GM20431 (cell line): ENCODE data around the gene HFM1.
"Not testable (repeated sequence)": the region's sequence is repeated elsewhere in the genome, so short reads cannot be mapped to it uniquely, and the experiment has no call there.

Source experiments
- in situ Hi-C: fragments of 300-500 bp; cut with MseI, MboI; formaldehyde crosslinking; loops from one replicate; pipeline ENCODE4 v1.15.0; 2020; ENCODE audit warnings: low sequenced_read_pairs; ENCODE audit not compliant: unreplicated experiment

Gene HFM1, protein sequence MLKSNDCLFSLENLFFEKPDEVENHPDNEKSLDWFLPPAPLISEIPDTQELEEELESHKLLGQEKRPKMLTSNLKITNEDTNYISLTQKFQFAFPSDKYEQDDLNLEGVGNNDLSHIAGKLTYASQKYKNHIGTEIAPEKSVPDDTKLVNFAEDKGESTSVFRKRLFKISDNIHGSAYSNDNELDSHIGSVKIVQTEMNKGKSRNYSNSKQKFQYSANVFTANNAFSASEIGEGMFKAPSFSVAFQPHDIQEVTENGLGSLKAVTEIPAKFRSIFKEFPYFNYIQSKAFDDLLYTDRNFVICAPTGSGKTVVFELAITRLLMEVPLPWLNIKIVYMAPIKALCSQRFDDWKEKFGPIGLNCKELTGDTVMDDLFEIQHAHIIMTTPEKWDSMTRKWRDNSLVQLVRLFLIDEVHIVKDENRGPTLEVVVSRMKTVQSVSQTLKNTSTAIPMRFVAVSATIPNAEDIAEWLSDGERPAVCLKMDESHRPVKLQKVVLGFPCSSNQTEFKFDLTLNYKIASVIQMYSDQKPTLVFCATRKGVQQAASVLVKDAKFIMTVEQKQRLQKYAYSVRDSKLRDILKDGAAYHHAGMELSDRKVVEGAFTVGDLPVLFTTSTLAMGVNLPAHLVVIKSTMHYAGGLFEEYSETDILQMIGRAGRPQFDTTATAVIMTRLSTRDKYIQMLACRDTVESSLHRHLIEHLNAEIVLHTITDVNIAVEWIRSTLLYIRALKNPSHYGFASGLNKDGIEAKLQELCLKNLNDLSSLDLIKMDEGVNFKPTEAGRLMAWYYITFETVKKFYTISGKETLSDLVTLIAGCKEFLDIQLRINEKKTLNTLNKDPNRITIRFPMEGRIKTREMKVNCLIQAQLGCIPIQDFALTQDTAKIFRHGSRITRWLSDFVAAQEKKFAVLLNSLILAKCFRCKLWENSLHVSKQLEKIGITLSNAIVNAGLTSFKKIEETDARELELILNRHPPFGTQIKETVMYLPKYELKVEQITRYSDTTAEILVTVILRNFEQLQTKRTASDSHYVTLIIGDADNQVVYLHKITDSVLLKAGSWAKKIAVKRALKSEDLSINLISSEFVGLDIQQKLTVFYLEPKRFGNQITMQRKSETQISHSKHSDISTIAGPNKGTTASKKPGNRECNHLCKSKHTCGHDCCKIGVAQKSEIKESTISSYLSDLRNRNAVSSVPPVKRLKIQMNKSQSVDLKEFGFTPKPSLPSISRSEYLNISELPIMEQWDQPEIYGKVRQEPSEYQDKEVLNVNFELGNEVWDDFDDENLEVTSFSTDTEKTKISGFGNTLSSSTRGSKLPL (N-terminal part only)

DNA sequence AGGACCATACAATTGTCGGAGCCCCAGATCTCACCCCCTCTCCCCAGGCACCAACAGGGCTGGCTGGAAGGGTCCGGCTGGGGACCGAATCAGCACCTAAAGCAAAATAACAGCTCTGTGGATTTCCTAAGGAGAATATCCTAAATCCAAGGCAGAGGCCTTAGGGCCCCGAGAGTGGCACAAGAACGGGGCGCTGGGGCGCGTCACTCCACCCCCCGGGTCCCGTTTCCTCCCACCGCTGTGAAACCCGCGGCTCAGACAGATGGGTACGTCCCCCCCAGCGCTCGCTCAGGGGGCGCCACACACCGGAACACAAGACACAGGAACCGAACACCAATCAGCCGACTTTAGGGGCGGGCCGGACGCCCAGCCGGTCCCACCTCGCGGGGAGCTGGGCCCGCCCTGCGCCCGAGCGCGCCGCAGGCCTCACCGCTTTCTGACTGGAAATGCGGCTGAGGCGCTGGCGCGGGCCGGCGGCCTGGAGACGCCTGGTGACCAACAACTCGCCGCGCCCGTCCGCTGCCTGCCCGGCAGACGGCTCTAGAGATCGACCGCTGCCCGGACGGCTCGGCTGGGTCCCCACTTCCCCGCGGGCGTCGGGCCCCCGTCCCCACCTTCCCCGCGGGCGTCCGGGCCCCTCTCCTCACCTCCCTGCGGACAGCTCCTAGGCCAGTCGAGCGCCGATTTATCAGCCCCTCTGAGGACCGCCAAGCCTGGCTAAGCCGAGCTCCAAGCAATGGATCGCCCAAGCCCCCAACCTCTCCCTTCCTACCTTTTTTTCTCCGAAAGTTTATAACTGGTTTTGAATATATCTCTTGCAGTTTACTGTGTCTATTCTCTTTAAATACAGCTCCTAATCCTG lies at the start of gene HFM1:
Gene HFM1, minus strand, starts transcription at position 687 of the 862 bp plus-strand sequence. CDS start 3,755 bp downstream, outside the sequence.
- in situ Hi-C loops = no loop called here

DNA sequence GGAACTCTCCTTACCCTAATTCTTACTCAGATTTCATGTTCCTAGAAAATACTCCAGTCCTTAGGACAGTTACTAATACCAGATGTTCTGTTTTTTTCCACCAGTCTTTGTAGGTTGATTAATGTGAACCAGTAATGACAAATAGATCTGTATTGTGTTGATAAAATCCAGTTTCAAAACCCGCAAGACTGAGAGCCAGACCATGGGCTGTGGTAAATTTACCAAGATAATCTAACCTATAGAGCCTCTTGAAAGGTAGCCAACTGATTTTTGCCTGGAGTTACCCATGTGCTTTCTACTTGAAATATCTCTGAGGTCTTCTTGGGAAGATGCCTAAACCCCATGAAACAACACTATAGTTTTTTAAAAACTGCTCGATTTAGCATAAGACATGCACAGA lies 49.5 kb upstream of the HFM1 start:
- in situ Hi-C loops = no loop called here

DNA sequence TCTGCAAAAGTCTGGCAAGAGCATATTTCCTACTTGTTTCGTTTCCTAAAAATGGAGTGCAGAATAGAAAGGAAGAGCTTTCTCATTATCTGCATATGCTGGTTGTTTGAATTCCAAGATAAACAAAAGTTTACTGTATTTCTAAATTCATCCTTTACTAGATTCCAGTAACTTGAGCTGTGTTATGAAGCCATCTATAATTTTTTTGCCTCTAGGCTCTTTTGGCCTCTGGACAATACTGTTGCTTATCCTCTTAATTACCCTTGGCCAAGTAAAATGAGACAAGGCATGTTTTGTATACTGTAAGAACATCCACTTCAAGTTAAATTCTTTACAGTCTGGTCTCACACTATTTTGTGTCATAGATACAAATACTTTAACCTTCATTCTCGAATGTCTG lies 45.6 kb upstream of the HFM1 start:
- in situ Hi-C loops = no loop called here

DNA sequence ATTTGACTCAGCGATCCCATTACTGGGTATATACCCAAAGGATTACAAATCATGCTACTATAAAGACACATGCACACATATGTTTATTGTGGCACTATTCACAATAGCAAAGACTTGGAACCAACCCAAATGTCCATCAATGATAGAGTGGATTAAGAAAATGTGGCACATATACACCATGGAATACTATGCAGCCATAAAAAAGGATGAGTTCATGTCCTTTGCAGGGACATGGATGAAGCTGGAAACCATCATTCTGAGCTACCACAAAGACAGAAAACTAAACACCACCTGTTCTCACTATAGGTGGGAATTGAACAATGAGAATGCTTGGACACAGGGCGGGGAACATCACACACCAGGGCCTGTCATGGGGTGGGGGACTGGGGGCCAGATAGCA lies 43.1 kb upstream of the HFM1 start:
- in situ Hi-C loops = not testable (repeated sequence)

DNA sequence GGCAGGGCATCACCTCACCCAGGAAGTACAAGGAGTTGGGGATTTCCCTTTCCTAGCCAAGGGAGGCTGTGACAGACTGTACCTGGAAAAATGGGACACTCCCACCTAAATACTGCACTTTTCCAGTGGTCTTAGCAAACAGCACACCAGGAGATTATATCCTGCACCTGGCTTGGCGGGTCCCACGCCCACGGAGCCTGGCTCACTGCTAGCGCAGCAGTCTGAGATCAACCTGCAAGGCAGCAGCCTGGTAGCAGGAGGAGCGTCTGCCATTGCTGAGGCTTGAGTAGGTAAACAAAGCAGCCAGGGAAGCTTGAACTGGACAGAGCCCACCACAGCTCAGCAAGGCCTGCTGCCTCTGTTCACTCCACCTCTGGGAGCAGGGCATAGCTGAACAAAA lies 37.3 kb upstream of the HFM1 start:
- in situ Hi-C loops = not testable (repeated sequence)

DNA sequence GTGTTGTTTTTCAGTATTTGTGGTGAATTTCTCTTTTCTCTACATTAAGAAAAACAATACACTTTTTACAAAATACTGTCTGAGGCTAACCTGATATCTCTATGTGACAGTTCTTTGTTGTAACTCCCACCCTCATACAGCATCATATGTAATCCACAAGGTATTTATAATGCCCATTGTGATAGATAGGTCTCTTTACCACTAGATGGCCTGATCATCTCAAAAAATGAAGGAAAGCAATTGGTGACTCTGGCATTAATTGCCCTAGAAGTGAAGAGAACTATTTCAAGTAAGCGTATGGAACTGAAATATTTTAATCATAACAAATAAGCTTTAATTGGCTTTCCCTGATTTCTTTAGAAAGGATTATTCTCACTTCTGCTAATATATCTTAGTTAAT lies 36.2 kb upstream of the HFM1 start:
- in situ Hi-C loops = no loop called here

DNA sequence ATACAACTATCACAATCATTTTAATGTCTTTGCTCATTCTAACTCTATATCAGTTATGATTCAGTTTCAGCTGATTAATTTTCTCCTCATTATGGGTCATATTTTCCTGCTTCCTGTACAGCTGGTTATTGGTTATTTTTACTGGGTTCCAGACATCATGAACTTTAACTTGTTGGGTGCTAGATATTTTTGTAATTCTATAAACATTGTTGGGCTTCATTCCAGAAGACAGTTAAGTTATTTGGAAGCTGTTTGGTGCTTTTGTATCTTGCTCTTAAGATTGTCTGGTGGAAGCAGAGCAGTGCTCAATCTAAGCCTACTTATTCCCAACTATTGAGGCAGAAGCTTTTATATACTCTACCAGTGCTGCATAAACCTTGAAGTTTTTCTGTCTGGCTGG lies 34.4 kb upstream of the HFM1 start:
- in situ Hi-C loops = no loop called here

DNA sequence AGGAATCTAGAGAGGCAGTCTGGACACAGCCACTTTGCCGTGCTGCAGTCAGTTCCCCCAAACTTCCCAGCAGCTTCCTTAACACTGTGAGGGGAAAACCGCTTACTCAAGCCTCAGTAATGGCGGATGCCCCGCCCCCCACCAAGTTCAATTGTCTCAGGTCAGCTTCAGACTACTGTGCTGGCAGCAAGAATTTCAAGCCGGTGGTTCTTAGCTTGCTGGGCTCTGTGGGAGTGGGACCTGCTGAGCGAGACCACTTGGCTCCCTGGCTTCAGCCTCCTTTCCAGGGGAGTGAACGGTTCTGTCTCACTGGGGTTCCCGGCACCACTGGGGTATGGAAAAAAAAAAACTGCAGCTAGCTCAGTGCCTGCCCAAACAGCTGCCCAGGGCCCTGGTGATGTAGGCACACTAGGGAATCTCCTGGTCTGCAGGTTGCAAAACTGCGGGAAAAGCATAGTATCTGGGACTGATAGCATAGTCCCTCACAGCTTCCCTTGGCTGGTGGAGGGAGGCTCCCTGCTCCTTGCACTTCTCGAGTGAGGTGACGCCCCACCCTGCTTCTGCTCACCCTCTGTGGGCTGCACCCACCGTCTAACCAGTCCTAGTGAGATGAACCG lies 23.7 kb upstream of the HFM1 start:
- in situ Hi-C loops = no loop called here

DNA sequence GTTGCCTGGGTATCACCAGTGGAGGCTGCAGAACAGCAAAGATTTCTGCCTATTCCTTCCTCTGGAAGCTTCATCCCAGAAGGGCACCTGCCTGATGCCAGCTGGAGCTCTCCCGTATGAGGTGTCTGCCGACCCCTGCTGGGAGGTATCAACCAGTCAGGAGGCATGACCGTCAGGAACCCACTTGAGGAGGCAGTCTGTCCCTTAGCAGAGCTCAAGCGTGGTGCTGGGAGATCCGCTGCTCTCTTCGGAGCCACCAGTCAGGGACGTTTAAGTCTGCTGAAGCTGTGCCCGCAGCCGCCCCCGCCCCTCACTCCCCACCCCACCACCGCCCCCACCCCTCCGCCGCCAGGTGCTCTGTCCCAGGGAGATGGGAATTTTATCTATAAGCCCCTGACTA lies 23.1 kb upstream of the HFM1 start:
- in situ Hi-C loops = no loop called here

DNA sequence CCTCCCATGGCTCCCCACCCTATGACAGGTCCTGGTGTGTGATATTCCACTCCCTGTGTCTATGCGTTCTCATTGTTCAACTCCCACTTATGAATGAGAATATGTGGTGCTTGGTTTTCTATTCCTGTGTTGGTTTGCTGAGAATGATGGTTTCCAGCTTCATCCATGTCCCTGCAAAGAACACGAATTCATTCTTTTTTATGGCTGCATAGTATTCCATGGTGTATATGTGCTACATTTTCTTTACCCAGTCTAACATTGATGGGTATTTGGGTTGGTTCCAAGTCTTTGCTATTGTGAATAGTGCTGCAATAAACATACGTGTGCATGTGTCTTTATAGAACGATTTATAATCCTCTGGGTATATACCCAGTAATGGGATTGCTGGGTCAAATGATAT lies 17.9 kb upstream of the HFM1 start:
- in situ Hi-C loops = not testable (repeated sequence)

DNA sequence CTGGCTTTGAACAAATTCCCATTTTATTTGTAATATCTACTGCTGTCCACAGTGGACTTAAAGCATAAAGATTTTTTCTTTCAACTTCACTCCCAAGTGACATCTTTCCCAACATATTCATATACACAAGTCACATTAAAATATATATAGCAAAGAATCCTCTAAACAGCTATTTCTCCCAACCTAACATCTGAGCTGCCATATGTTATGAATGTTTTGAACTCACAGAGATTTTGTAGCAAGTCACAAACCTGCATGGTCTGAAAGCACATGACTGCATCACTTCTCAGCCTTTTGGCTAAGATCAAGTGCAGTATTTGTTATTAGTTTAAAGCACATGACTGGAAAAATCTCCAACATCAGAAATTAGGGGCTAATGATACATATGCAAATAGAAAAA lies 7.7 kb upstream of the HFM1 start:
- in situ Hi-C loops = no loop called here

DNA sequence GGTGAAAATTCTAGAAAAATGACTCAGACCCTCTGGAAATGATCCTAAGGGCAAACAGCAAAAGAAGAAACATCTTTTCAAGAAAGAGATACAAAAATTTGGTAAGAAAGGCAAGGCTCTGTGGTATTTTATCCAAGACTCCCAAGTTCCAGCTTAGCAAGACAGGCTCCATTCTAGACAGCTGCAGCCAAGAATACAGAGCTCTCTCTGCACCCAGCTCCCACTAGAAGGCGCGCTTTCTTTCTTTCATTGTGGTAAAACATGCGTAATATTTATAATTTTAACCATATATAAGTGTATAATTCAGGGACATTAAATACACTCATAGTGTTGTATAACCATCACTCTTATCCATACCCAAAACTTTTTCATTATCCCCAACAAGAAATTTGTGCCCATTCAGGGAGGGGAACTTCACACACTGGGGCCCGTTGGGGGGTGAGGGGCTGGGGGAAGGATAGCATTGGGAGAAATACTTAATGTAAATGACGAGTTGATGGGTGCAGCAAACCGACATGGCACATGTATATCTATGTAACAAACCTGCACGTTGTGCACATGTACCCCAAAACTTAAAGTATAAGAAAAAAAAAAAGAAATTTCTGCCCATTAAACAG lies 2.2 kb upstream of the HFM1 start:
- in situ Hi-C loops = no loop called here

DNA sequence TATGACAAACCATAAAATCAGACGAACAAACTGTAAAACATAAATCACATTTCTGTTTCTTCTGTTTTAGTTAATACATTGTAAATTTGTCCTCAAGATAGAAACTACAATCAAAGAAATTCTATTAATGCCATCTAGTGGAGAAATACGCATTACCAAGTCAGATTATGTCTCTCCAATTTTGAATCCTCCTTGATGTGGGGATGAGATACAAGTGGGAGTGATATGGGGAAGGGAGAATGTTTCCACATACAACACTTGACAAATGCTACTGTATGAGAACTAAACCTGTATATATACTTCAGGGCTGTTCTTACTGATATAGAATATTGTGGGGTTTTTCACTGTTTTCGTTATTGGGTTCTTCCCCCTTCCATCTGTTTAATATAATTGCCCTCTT lies 2.6 kb downstream of the HFM1 start:
- in situ Hi-C loops = no loop called here

DNA sequence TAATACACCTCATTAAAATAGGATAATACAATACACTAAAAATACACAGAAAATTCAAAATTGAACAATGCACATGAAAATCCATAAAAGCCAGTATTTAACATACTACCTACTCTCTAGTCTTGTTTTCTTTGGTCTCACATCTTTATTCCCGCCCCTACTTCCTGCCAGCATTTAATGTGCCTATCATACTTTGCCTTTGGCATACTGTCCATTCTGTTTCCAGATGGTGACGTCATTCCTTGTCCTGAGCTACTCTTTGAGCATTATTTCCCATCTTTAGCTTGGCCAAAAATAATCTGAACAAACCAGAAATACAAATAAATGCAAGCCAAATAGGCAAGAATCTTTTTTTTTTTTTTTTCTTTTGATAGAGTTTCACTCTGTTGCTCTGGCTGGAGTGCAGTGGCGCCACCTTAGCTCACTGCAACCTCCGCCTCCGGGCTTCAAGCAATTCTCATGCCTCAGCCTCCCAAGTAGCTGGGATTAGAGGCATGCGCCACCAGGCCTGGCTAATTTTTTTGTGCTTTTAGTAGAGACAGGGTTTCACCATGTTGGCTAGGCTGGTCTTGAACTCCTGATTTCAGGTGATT lies 4.4 kb downstream of the HFM1 start:
- in situ Hi-C loops = no loop called here

DNA sequence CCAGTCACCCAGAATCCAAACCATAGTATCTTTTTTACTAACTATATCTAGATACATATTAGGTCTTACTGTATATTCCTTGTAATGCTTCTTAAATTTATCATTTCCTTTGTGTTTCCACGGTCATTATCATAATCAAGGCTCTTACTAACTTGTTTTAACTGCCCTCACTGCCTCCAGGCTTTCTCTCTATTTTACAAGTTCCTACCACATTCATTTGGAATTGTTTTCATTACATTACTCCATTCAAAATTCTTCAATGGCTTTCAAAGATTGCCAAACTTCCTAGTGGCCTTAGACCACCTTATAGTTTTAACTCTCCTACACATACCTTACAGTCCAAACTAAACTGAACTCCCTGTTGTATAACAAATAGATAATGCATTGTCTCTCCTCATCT lies 6.3 kb downstream of the HFM1 start:
- in situ Hi-C loops = no loop called here

DNA sequence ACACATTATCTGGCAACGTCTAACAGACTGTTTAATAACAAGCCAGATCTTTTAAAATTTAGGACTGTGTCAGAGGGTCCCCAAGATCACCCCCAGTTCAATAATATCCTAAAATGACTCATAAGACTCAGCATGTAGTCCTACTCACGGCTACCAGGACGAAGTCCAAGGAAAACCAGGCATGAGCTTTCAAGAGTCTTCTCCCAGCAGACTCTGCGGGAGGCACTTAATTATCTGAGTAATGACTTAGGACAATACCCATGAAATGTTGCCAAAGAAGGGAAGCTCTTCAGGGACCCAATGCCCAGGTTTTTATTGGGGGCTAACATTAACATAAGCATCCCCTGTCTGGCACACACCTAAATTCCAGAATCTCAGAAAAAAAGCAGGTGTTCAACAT lies 7.0 kb downstream of the HFM1 start:
- in situ Hi-C loops = no loop called here

DNA sequence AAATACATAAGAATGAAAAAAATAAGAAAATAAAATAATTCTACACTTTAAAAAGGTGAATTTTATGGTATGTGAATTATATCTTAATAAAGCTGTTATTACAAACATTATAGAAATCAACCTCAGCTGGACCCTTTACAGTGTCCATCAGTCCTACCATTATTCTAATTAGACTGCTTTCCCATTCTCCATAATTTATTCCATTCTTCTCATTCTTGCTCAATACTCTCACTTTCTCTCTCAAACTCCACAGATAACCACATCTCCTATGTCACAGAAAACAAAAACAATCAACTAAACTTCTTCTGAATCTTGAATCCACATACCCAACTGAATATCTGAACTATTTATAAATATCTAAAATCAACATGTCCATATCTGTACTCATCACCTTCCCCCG lies 11.6 kb downstream of the HFM1 start:
- in situ Hi-C loops = no loop called here

DNA sequence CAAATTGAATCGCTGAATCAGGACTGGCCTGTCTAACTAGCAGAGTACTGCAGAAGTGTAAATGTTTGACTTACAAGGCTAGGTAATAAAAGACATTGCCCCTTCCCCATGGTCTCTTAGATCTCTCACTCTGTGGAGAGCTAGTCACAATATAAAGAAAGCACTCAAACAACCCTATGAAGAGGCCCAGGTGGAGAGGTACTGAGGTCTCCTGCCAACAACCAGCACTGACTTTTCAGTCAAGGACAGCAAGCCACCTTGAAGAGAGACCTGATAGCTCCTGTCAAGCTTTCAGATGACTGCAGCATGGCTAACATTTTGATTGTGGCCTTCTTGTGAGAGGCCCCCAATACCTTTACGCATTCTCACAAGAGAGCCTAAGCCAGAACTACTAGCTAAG lies 18.5 kb downstream of the HFM1 start:
- in situ Hi-C loops = no loop called here
